Ectodermal cell (in vitro differentiated cells): ENCODE results near the gene IL1RAP.

Experiments used
- H3K27ac ChIP-seq: 2 replicates; pipeline ENCODE4 v1.7.0; 2013; ENCODE audit warnings: mild to moderate bottlenecking, low read depth, low read length; ENCODE audit not compliant: insufficient read depth, poor library complexity, severe bottlenecking
- H3K27me3 ChIP-seq: 2 replicates; pipeline ENCODE4 v1.7.0; 2013; ENCODE audit warnings: mild to moderate bottlenecking, low read length; ENCODE audit not compliant: insufficient read depth, control insufficient read depth, poor library complexity, severe bottlenecking
- H3K36me3 ChIP-seq: one replicate; pipeline ENCODE4 v1.7.0; 2013; ENCODE audit warnings: low read length; ENCODE audit not compliant: control insufficient read depth, insufficient read depth
- H3K4me1 ChIP-seq: one replicate; pipeline ENCODE4 v1.7.0; 2013; ENCODE audit warnings: low read length; ENCODE audit not compliant: control insufficient read depth, insufficient read depth
- H3K4me3 ChIP-seq: 2 replicates; pipeline ENCODE4 v1.7.0; 2013; ENCODE audit warnings: low read depth, low read length, control low read depth; ENCODE audit not compliant: insufficient read depth
- H3K9me3 ChIP-seq: 2 replicates; pipeline ENCODE4 v1.7.0; 2013; ENCODE audit warnings: mild to moderate bottlenecking, low read length, moderate library complexity; ENCODE audit not compliant: control insufficient read depth
- WGBS, 2 experiments: methylation state at CpG; one replicate each; pipeline ENCODE4 v1.1.7; 2013; ENCODE audit warnings: missing lambda C conversion rate in 2 of 2; 5-methylcytosine and 5-hydroxymethylcytosine counted together

The IL1RAP gene

DNA sequence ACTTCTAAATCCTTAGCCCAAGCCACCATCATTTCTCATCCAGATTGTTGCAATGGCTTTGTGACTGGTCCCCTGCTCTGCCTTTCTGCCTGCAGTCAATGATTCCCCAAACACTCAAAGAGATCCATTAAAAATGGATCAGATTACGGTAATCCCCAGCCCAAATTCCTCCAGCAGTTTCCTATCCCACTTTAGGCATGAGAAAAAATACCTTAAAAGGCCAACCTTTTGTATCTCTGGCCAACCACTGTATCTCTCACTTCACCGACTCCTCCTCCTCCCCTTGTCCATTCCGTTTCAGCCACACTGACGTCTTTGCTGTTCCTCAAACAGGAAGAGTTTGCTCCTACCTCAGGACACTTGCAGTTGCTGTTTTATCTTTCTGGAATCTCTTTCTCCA is 20.9 kb upstream of the IL1RAP start:
- H3K36me3 ChIP-seq, result no peaks in the 10 kb centered on the region
- H3K9me3 ChIP-seq, result no peaks in the 10 kb centered on the region
- H3K4me3 ChIP-seq, result no peak overlapping the region
- no peak overlapping the region for H3K27ac ChIP-seq
- no peaks in the 10 kb centered on the region for H3K27me3 ChIP-seq
- 83 to 84% methylated on average over 4 of the region's 4 CpGs for WGBS, 2 experiments
- H3K4me1 ChIP-seq, result no peaks in the 10 kb centered on the region

DNA sequence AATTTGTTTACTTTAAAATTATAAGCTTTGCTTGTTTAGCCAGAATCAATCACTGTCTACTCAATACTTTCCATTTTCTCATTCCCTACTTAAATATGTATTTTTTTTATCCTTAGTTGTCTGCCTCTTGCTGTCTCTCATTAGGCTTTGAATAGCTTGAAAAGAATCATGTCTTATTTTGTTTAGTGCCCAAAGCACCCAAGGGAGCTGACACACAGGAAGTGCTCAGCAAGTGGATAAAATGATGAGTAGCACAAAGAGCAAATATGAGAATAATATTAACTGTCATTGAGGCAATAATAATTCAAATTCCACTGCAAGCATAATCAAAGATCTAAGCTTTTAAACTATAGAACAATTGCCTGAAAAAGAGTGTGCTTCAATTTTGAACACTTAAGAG is 19.0 kb upstream of the IL1RAP start:
- Histone ChIP-seq H3K27ac (no peak overlapping the region), H3K27me3 (no peaks in the 10 kb centered on the region), H3K9me3 (no peaks in the 10 kb centered on the region), H3K36me3 (no peaks in the 10 kb centered on the region), H3K4me1 (no peaks in the 10 kb centered on the region), H3K4me3 (no peak overlapping the region)

DNA sequence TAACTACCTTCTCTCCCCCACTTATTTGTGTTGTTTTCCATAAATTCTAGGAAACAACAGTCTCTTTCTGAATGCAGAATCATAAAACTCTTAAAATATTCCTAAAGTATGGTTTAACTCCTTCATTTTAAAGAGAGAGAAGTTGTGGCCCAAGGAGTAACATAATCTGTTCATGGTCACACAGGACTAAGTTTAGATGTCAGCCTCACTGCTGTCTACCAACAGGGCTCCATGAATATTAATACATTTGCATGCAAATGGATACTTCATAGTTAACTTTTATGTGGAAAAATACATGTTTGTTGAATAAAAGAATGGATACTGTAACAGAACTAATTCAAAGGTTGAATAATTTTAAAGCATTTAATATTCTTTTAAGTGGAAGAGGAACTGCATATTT is 18.5 kb upstream of the IL1RAP start:
- Histone ChIP-seq H3K4me1 (no peaks in the 10 kb centered on the region), H3K4me3 (no peak overlapping the region), H3K27me3 (no peaks in the 10 kb centered on the region), H3K36me3 (no peaks in the 10 kb centered on the region), H3K9me3 (no peaks in the 10 kb centered on the region), H3K27ac (no peak overlapping the region)

DNA sequence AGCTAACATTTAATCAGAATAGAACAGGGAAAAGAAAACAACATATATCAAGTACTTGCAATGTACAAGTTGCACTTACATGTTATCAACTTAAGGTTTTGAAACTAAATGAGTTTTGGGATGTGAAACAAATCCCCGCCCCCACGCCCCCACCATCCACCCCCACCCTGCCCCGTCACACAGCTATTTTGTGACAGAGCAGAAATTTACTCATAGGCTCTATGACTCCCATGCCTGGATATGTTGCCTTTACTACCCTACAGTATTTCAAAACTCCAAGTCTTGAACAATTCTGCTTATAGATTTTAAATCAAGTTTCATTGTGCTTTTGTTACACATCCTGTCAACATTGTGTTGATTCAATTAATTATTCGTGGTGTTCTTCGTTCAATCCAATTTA is 18.1 kb upstream of the IL1RAP start:
- H3K9me3 ChIP-seq, result no peaks in the 10 kb centered on the region
- no peaks in the 10 kb centered on the region for H3K36me3 ChIP-seq
- 90 to 95% methylated on average over 3 of the region's 5 CpGs for WGBS, 2 experiments
- H3K4me3 ChIP-seq, result no peak overlapping the region
- no peak overlapping the region for H3K27ac ChIP-seq
- H3K27me3 ChIP-seq, result no peaks in the 10 kb centered on the region
- no peaks in the 10 kb centered on the region for H3K4me1 ChIP-seq

DNA sequence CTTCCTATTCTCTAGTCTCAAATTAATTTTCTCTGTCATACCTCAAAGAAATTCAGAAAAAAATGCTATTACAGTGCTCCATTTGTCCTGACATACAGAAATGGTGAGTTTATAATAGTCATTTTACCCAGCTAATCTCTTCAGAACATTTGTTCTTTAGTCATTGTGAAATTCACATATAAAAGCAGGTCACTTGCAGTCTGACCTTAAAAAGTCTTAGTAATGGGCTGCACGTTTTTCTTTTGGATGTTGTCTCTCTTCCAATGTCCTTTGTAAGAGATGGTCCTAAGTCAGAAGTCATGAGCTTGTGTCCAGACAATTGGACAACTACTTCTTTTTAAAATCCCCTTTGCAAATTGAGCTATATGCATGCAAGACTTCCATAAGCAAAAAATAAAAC is 17.0 kb upstream of the IL1RAP start:
- 65 to 70% methylated on average over 1 of the region's 1 CpG for WGBS, 2 experiments
- no peak overlapping the region for H3K27ac ChIP-seq

DNA sequence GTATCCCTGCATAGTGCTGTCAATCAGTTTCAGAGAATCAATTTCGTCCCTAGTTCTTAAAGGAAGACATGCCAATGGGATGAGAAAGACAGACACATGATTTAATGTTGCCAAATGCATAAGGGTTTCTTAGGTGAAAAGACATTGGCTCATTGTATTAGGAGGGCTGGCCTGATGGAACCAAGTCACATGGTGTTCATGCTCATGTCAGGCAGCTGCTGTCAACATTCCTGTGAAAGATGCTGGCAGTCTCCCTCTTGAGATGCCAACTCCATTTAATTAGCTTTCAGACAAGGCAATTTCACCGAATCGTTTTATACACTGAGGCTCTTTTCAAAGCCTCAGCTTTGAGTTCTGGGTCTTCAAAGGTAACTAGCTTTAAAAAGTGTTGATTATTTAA is 16.1 kb upstream of the IL1RAP start:
- H3K36me3 ChIP-seq, result no peaks in the 10 kb centered on the region
- 81 to 96% methylated on average over 3 of the region's 3 CpGs for WGBS, 2 experiments
- no peaks in the 10 kb centered on the region for H3K27me3 ChIP-seq
- H3K4me3 ChIP-seq, result no peak overlapping the region
- H3K27ac ChIP-seq, result no peak overlapping the region
- no peaks in the 10 kb centered on the region for H3K4me1 ChIP-seq
- no peaks in the 10 kb centered on the region for H3K9me3 ChIP-seq

More for the DNA sequence above, 17.0 kb upstream of the IL1RAP start:
- no peaks in the 10 kb centered on the region for H3K27me3 ChIP-seq
- H3K9me3 ChIP-seq, result no peaks in the 10 kb centered on the region
- H3K36me3 ChIP-seq, result no peaks in the 10 kb centered on the region
- no peaks in the 10 kb centered on the region for H3K4me1 ChIP-seq
- no peak overlapping the region for H3K4me3 ChIP-seq

DNA sequence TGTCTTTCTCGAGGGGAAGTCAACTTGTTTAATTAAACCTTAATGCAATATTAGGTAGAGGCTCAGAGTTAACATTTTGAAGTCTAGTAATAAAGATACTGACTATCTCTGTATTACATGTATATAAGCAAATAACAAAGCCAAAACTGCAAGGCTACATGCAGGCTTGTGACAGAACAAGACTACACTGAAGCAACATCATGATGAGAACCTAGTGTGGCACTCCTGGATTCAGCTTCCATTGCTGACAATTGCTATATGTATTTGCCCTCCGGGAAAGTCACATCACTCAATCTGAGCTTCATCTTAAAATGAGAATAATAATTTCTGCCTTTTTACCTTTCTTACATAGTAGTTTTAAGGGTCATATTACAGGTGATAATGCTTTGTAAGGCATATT is 15.6 kb upstream of the IL1RAP start:
- Histone ChIP-seq H3K4me1 (no peaks in the 10 kb centered on the region), H3K9me3 (no peaks in the 10 kb centered on the region), H3K27ac (no peak overlapping the region), H3K36me3 (no peaks in the 10 kb centered on the region), H3K27me3 (no peaks in the 10 kb centered on the region), H3K4me3 (no peak overlapping the region)
- 86 to 100% methylated on average over 1 to 2 of the region's 2 CpGs for WGBS, 2 experiments

DNA sequence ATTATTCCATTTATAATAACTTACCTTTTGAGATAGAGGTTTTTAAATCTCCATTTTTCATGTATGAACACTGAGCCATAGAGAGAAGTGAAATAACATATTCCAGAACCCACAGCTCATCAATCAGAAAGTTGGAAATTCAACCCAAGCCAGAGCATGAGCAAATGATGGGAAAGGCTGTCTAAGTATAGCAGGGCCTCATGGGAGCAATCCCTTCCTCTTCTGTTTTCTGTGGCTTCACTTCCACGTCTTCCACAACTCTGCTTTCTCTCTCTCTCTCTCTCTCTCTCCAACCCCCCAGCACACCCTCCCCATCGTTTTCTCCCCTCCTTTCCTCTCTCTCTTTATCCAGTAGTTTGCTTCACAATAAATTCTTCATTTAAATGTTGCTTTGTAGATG is 14.8 kb upstream of the IL1RAP start:
- no peaks in the 10 kb centered on the region for H3K27me3 ChIP-seq
- no peaks in the 10 kb centered on the region for H3K4me1 ChIP-seq
- H3K4me3 ChIP-seq, result no peak overlapping the region
- H3K36me3 ChIP-seq, result no peaks in the 10 kb centered on the region
- 54 to 72% methylated on average over 1 to 2 of the region's 2 CpGs for WGBS, 2 experiments
- no peak overlapping the region for H3K27ac ChIP-seq
- no peaks in the 10 kb centered on the region for H3K9me3 ChIP-seq

DNA sequence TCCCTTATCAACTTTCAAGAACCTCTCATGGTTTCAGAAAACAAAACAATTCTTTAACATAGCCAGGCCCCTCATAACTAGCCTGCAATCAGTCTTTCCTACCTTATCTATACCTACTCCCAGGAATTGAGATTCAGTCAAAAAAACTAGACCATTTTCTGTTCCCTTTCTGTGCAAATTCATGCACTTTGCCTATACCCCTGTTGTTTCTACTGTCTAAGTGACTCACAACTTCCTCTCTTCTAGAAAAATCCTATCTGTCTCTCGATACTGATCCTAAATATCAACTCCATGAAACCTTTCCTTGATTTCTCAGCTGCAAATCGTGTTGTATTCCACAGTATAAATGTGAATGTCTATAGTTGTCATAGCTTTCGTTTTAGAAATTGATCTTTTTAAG is 10.9 kb upstream of the IL1RAP start:
- Histone ChIP-seq H3K27ac (no peak overlapping the region), H3K36me3 (no peaks in the 10 kb centered on the region), H3K9me3 (no peaks in the 10 kb centered on the region), H3K27me3 (no peaks in the 10 kb centered on the region), H3K4me3 (no peak overlapping the region), H3K4me1 (no peaks in the 10 kb centered on the region)
- WGBS, 2 experiments, result 93 to 94% methylated on average over 3 of the region's 3 CpGs

DNA sequence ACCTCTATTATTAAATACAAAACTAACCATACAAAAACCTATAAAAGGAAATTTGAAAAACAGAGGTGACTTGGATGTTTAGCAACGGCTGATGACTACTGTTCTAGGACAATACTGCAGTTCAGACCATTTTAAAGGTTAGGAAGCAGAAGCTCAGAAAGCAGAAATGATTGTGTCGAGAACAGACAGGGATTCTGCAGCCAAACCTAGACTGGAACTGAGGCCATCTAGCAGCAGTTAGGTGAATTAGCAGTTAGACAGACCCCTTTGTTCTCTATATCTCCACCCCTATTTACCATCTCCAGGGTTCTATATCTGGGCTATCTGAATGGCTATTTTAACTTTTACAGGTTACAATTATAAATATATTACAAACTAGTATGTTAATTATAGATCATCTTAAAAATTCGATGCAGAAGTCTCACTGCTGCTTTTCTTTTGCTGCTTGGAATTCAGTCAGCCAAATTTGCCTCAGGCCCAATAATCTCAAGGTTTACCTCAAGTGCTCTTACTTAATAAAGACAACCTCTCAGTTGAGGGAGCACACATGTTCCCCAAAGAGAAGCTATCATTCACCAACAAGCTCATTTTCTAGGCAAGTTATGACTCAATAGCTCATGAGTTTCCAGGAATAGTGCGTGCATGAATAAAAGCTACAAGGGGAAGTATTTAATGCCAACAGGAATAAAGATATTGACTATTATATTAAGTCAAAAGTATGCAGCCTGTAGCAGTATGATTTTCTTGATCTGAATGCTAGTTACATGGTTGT is 9.3 kb upstream of the IL1RAP start:
- Histone ChIP-seq H3K27me3 (no peaks in the 10 kb centered on the region), H3K4me3 (no peak overlapping the region), H3K36me3 (no peaks in the 10 kb centered on the region), H3K4me1 (no peaks in the 10 kb centered on the region), H3K27ac (no peak overlapping the region), H3K9me3 (no peaks in the 10 kb centered on the region)
- WGBS, 2 experiments, result 85 to 91% methylated on average over 4 of the region's 4 CpGs
